Brain microvascular endothelial cell (primary cell): ENCODE measurements around the gene NDE1.

Source experiments
- DNase-seq: peaks from one replicate; pipeline ENCODE4 v3.0.0-alpha.2; 2020
- H3K27ac ChIP-seq: fragments of 250-450 bp; sonication (Bioruptor Pico); 2 replicates; pipeline ENCODE4 v1.5.1; 2020; ENCODE audit warnings: mild to moderate bottlenecking, moderate library complexity
- H3K27me3 ChIP-seq: fragments of 250-450 bp; sonication (Bioruptor Pico); replicated peaks from 2 replicates; pipeline ENCODE4 v1.5.1; 2020; ENCODE audit warnings: mild to moderate bottlenecking
- H3K36me3 ChIP-seq: fragments of 250-450 bp; sonication (Bioruptor Pico); replicated peaks from 2 replicates; pipeline ENCODE4 v1.5.1; 2020; ENCODE audit warnings: mild to moderate bottlenecking
- H3K4me3 ChIP-seq: 2 replicates; pipeline ENCODE4 v1.5.1; 2011; ENCODE audit warnings: low read depth, mild to moderate bottlenecking, control low read depth, low read length, moderate library complexity
- CTCF ChIP-seq: IDR thresholded peaks from 2 replicates; pipeline ENCODE4 v1.5.1; 2011; ENCODE audit warnings: low read depth, mild to moderate bottlenecking, moderate library complexity, low read length, control low read depth, inconsistent platforms; ENCODE audit errors: missing control alignments
- in situ Hi-C: cut with HindIII; loops from 2 replicates; pipeline ENCODE4 v1.10.0; 2017; ENCODE audit warnings: low sequenced_read_pairs, low pct_ligation_motif_present

The NDE1 gene

GRCh38 chr16:15743657-15744056 lies 93.6 kb downstream of the NDE1 start:
- in situ Hi-C loops = no loop called here
- Histone ChIP-seq H3K36me3 (no peaks in the 10 kb centered on the region), H3K27ac (no peak overlapping the region), H3K4me3 (no peak overlapping the region), H3K27me3 (no peaks in the 10 kb centered on the region)
- no peak for TF ChIP-seq CTCF
- no peak for DNase-seq

- no peak overlapping the region for H3K4me3 ChIP-seq
- in situ Hi-C loops = no loop called here
- no peak overlapping the region for H3K27ac ChIP-seq
- H3K27me3 ChIP-seq = no peaks in the 10 kb centered on the region
- no peak for DNase-seq
- no peak for TF ChIP-seq CTCF
- no peaks in the 10 kb centered on the region for H3K36me3 ChIP-seq
Observed at GRCh38 chr16:15746332-15746731, 96.3 kb downstream of the NDE1 start.

- DNase-seq = no peak
- no peak overlapping the region for H3K27ac ChIP-seq
- TF ChIP-seq CTCF = no peak
- H3K27me3 ChIP-seq = no peaks in the 10 kb centered on the region
- H3K4me3 ChIP-seq = no peak overlapping the region
- H3K36me3 ChIP-seq = no peaks in the 10 kb centered on the region
- in situ Hi-C loops = no loop called here
Observed at GRCh38 chr16:15747937-15748336, 97.9 kb downstream of the NDE1 start.

- no peak overlapping the region for H3K4me3 ChIP-seq
- no peak for TF ChIP-seq CTCF
- no peak for DNase-seq
- no peak overlapping the region for H3K27ac ChIP-seq
- in situ Hi-C loops = no loop called here
- H3K36me3 ChIP-seq = no peaks in the 10 kb centered on the region
- no peaks in the 10 kb centered on the region for H3K27me3 ChIP-seq
Observed at GRCh38 chr16:15748654-15749053, 98.6 kb downstream of the NDE1 start.

GRCh38 chr16:15749371-15749770 lies 99.3 kb downstream of the NDE1 start:
- H3K27me3 ChIP-seq = no peaks in the 10 kb centered on the region
- no peak overlapping the region for H3K4me3 ChIP-seq
- no peaks in the 10 kb centered on the region for H3K36me3 ChIP-seq
- in situ Hi-C loops = no loop called here
- no peak overlapping the region for H3K27ac ChIP-seq
- DNase-seq = no peak
- no peak for TF ChIP-seq CTCF

GRCh38 chr16:15749985-15750384 lies 99.9 kb downstream of the NDE1 start:
- no peak for TF ChIP-seq CTCF
- in situ Hi-C loops = no loop called here
- DNase-seq = no peak
- Histone ChIP-seq H3K27ac (no peak overlapping the region), H3K27me3 (no peaks in the 10 kb centered on the region), H3K36me3 (no peaks in the 10 kb centered on the region), H3K4me3 (no peak overlapping the region)
